H9 (cell line): ENCODE data around the gene SORBS1. TPM values are rescaled to one million over a fixed set of nuclear protein-coding genes. Genes with fewer than 3 reads are reported as not detected.

Source experiments
- DNase-seq: peaks from one replicate; pipeline ENCODE4 v3.0.0-alpha.2; 2017
- H2AFZ ChIP-seq: one replicate; pipeline ENCODE4 v1.6.1; 2013; ENCODE audit warnings: mild to moderate bottlenecking, low read length, control low read depth, moderate library complexity
- H2AK5ac ChIP-seq: 2 replicates; pipeline ENCODE4 v1.6.1; 2013; ENCODE audit warnings: low read length, control low read depth, mixed read lengths; ENCODE audit not compliant: insufficient read length
- H2BK120ac ChIP-seq: one replicate; pipeline ENCODE4 v1.6.1; 2013; ENCODE audit warnings: low read depth, mild to moderate bottlenecking, low read length, control low read depth, inconsistent platforms; ENCODE audit not compliant: poor library complexity, severe bottlenecking
- H2BK12ac ChIP-seq: 2 replicates; pipeline ENCODE4 v1.6.1; 2013; ENCODE audit warnings: low read length, control low read depth, mixed read lengths, low read depth; ENCODE audit not compliant: insufficient read length
- H2BK15ac ChIP-seq: 2 replicates; pipeline ENCODE4 v1.6.1; 2013; ENCODE audit warnings: low read depth, low read length, control low read depth
- H2BK20ac ChIP-seq: one replicate; pipeline ENCODE4 v1.6.1; 2013; ENCODE audit warnings: low read depth, mild to moderate bottlenecking, low read length, control low read depth, inconsistent platforms; ENCODE audit not compliant: poor library complexity, severe bottlenecking
- H2BK5ac ChIP-seq: 2 replicates; pipeline ENCODE4 v1.6.1; 2013; ENCODE audit warnings: low read length, control low read depth, mixed read lengths; ENCODE audit not compliant: insufficient read length
- H3K14ac ChIP-seq: 2 replicates; pipeline ENCODE4 v1.6.1; 2013; ENCODE audit warnings: low read length, control low read depth; ENCODE audit not compliant: insufficient read depth
- H3K18ac ChIP-seq: 2 replicates; pipeline ENCODE4 v1.6.1; 2013; ENCODE audit warnings: low read depth, mild to moderate bottlenecking, mixed read lengths, low read length, control low read depth; ENCODE audit not compliant: insufficient read length
- H3K23ac ChIP-seq: 2 replicates; pipeline ENCODE4 v1.6.1; 2013; ENCODE audit warnings: low read length, control low read depth, mixed read lengths, low read depth; ENCODE audit not compliant: insufficient read length
- H3K23me2 ChIP-seq: 2 replicates; pipeline ENCODE4 v1.6.1; 2013; ENCODE audit warnings: low read depth, mild to moderate bottlenecking, mixed read lengths, low read length, control low read depth; ENCODE audit not compliant: insufficient read length, poor library complexity, severe bottlenecking
- H3K27ac ChIP-seq: 2 replicates; pipeline ENCODE4 v1.5.1; 2013; ENCODE audit warnings: low read length, control low read depth, mixed read lengths, low read depth; ENCODE audit not compliant: insufficient read length
- H3K27me3 ChIP-seq: 2 replicates; pipeline ENCODE4 v1.6.1; 2013; ENCODE audit warnings: low read length, control low read depth, inconsistent platforms; ENCODE audit not compliant: insufficient read depth
- H3K4ac ChIP-seq: 2 replicates; pipeline ENCODE4 v1.6.1; 2013; ENCODE audit warnings: low read depth, mild to moderate bottlenecking, control low read depth, inconsistent platforms, low read length, moderate library complexity
- H3K4me1 ChIP-seq: 2 replicates; pipeline ENCODE4 v1.6.1; 2013; ENCODE audit warnings: low read length, control low read depth, inconsistent platforms; ENCODE audit not compliant: insufficient read depth
- H3K4me2 ChIP-seq: 2 replicates; pipeline ENCODE4 v1.6.1; 2013; ENCODE audit warnings: low read length, control low read depth, mixed read lengths; ENCODE audit not compliant: insufficient read length, insufficient read depth
- H3K56ac ChIP-seq: 2 replicates; pipeline ENCODE4 v1.6.1; 2013; ENCODE audit warnings: low read depth, mild to moderate bottlenecking, mixed read lengths, low read length, control low read depth; ENCODE audit not compliant: insufficient read length
- H3K79me1 ChIP-seq: 2 replicates; pipeline ENCODE4 v1.6.1; 2013; ENCODE audit warnings: low read depth, mild to moderate bottlenecking, moderate library complexity, low read length, control low read depth, inconsistent platforms; ENCODE audit not compliant: insufficient read depth, poor library complexity, severe bottlenecking
- H3K79me2 ChIP-seq: 2 replicates; pipeline ENCODE4 v1.6.1; 2013; ENCODE audit warnings: low read length, control low read depth, inconsistent platforms; ENCODE audit not compliant: insufficient read depth
- H3K9ac ChIP-seq: 2 replicates; pipeline ENCODE4 v1.6.1; 2013; ENCODE audit warnings: low read length, control low read depth, mixed read lengths; ENCODE audit not compliant: insufficient read length; ENCODE audit errors: extremely low read depth
- H3K9me3 ChIP-seq: one replicate; pipeline ENCODE4 v1.6.1; 2013; ENCODE audit warnings: low read depth, low read length, inconsistent platforms; ENCODE audit not compliant: control insufficient read depth
- H3T11ph ChIP-seq: one replicate; pipeline ENCODE4 v1.6.1; 2013; ENCODE audit warnings: mild to moderate bottlenecking, low read length, control low read depth, inconsistent platforms
- H4K20me1 ChIP-seq: one replicate; pipeline ENCODE4 v1.6.1; 2013; ENCODE audit not compliant: control insufficient read depth, insufficient read length, insufficient read depth
- H4K5ac ChIP-seq: 2 replicates; pipeline ENCODE4 v1.6.1; 2013; ENCODE audit warnings: low read depth, mild to moderate bottlenecking, mixed read lengths, low read length, control low read depth; ENCODE audit not compliant: insufficient read length
- H4K8ac ChIP-seq: replicated peaks from 2 replicates; pipeline ENCODE4 v1.6.1; 2013; ENCODE audit warnings: low read length, control low read depth, mixed read lengths, low read depth; ENCODE audit not compliant: insufficient read length
- H4K91ac ChIP-seq: 2 replicates; pipeline ENCODE4 v1.6.1; 2013; ENCODE audit warnings: low read depth, mild to moderate bottlenecking, moderate library complexity, mixed read lengths, low read length, control low read depth; ENCODE audit not compliant: insufficient read length
- H3K27ac Mint-ChIP-seq, 3 experiments: 2 replicates in 2 of 3; 3 replicates in 1 of 3; pipeline ENCODE4 v1.8.0; 2020 to 2021; ENCODE audit warnings: mixed read lengths in 3 of 3, mild to moderate bottlenecking in 1 of 3, moderate library complexity in 1 of 3
- H3K27me3 Mint-ChIP-seq: 2 replicates; pipeline ENCODE4 v1.8.0; 2021; ENCODE audit warnings: low read depth, mild to moderate bottlenecking, moderate library complexity, mixed read lengths
- H3K36me3 Mint-ChIP-seq, 3 experiments: 2 replicates in 2 of 3; 3 replicates in 1 of 3; pipeline ENCODE4 v1.8.0; 2020 to 2021; ENCODE audit warnings: low read depth in 3 of 3, mixed read lengths in 3 of 3; ENCODE audit not compliant: insufficient read depth in 1 of 3
- H3K4me1 Mint-ChIP-seq, 2 experiments: 2 replicates each; pipeline ENCODE4 v1.8.0; 2020; ENCODE audit warnings: mixed read lengths in 2 of 2
- H3K4me3 Mint-ChIP-seq, 2 experiments: 2 replicates in 1 of 2; 3 replicates in 1 of 2; pipeline ENCODE4 v1.8.0; 2020 to 2021; ENCODE audit warnings: mild to moderate bottlenecking in 2 of 2, mixed read lengths in 2 of 2, moderate library complexity in 1 of 2
- H3K9me3 Mint-ChIP-seq, 2 experiments: 2 replicates in 1 of 2; 3 replicates in 1 of 2; pipeline ENCODE4 v1.8.0; 2020; ENCODE audit warnings: mild to moderate bottlenecking in 2 of 2, mixed read lengths in 2 of 2, moderate library complexity in 1 of 2
- CTCF ChIP-seq: fragments of 200-600 bp; sonication (generic); conservative IDR thresholded peaks from 3 replicates; pipeline ENCODE4 v1.8.0; 2021; ENCODE audit warnings: antibody characterized with exemption, mild to moderate bottlenecking
- WGBS: extraction: QIAGEN DNeasy Blood & Tissue Kit; methylation state at CpG from one replicate; pipeline ENCODE4 v1.1.7; 2013; ENCODE audit warnings: missing lambda C conversion rate, low lambda C conversion rate, mixed read lengths; ENCODE audit not compliant: insufficient read length; ENCODE audit errors: extremely low coverage; 5-methylcytosine and 5-hydroxymethylcytosine counted together
- total RNA-seq: library from RNA; stranded (reverse); gene quantifications from 2 replicates; pipeline ENCODE4 v1.2.1, GENCODE V29; 2021

The SORBS1 gene
- total RNA-seq, 1 experiment from 2014 or later = 24.3 TPM

GRCh38 chr10:95281206-95281605, 280.0 kb downstream of the SORBS1 start:
- Mint-ChIP-seq H3K27ac (no peak overlapping the region), H3K36me3 (peaks cover 0 to 3% (median 0%) of the 10 kb centered on the region in 3 experiments; a peak in 1 of 7 replicates), H3K4me3 (no peak overlapping the region), H3K27me3 (no peaks in the 10 kb centered on the region), H3K4me1 (peaks cover 47% of the 10 kb centered on the region in 2 experiments), H3K9me3 (no peaks in the 10 kb centered on the region)
- no peak overlapping the region for H2AK5ac ChIP-seq
- H3K4me2 ChIP-seq = no peak overlapping the region
- H3K18ac ChIP-seq = no peak overlapping the region
- no peak overlapping the region for H3K23ac ChIP-seq
- no peak overlapping the region for H2BK20ac ChIP-seq
- no peak overlapping the region for H3K56ac ChIP-seq
- no peak overlapping the region for H2BK120ac ChIP-seq
- no CpG with 5 or more reads among the region's 2 CpGs for WGBS
- H4K8ac ChIP-seq = no peak overlapping the region
- H3K4ac ChIP-seq = no peak overlapping the region
- H3K14ac ChIP-seq = no peak overlapping the region
- H3K9me3 ChIP-seq = no peaks in the 10 kb centered on the region
- no peak overlapping the region for H3T11ph ChIP-seq
- no peak overlapping the region for H2BK12ac ChIP-seq
- H3K4me1 ChIP-seq = peaks cover 7% of the 10 kb centered on the region; the same call in 1 of the 2 replicates
- no peak overlapping the region for H3K27ac ChIP-seq
- H3K79me1 ChIP-seq = peaks cover 2% of the 10 kb centered on the region
- DNase-seq = no peak
- peaks cover 31% of the 10 kb centered on the region; the same call in 1 of the 2 replicates for H3K79me2 ChIP-seq
- H2BK15ac ChIP-seq = no peak overlapping the region
- no peak overlapping the region for H4K91ac ChIP-seq
- no peak for TF ChIP-seq CTCF
- H4K20me1 ChIP-seq = no peaks in the 10 kb centered on the region
- no peaks in the 10 kb centered on the region for H3K27me3 ChIP-seq
- no peaks in the 10 kb centered on the region for H3K23me2 ChIP-seq
- no peak overlapping the region for H2AFZ ChIP-seq
- H2BK5ac ChIP-seq = no peak overlapping the region
- H4K5ac ChIP-seq = no peak overlapping the region
- no peak overlapping the region for H3K9ac ChIP-seq
